Measurements from ENCODE around the gene HS3ST3B1. TPM values are rescaled to one million over a fixed set of nuclear protein-coding genes. Genes with fewer than 3 reads are reported as not detected.

HS3ST3B1 gene
- total RNA-seq, 1 experiment from 2014 or later: 0.13 TPM

DNA sequence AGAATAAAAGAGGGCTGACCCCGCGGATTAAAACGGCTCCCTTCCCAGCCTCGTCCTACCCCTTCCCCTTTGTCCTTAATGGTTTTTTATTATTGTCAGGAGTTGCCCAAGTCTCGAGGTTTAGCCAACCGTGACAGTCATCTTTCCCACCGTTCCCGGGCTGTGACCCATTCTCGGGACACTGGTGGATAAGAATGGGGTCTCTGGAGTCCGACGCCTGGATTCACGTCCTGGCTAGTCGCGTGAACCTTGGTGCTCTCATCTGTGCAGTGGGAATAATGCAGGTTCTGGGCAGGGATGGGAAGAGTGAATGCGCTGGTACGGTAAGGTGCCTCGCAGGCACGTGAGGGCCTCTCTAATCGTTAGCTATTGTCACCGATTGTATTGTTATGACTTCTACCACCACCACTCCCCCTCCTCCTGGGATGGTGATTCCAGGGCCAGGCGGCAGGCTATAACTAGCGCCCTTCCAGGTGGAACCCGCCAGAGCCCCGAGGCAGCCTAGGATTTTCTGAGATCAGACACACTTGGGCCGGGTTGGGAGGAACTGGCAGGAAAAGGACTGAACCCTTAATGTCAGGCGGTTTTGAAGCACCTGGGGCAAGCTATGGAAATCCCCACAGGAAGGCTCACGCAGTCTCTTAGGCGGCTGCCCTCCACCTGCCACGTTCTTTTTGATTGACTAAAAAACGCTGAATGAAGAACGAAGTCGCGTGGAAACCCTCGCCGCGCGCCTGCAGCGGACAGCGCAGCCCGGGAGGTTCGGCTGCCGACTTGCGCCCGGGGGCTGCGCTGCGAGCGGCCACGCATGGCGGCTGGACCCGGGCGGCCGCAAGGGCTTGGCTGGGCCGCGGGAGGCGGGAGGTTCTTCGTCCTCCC lies 2.7 kb downstream of the HS3ST3B1 start:
- DNase-seq (ENCODE audit: low spot score): no peak

DNA sequence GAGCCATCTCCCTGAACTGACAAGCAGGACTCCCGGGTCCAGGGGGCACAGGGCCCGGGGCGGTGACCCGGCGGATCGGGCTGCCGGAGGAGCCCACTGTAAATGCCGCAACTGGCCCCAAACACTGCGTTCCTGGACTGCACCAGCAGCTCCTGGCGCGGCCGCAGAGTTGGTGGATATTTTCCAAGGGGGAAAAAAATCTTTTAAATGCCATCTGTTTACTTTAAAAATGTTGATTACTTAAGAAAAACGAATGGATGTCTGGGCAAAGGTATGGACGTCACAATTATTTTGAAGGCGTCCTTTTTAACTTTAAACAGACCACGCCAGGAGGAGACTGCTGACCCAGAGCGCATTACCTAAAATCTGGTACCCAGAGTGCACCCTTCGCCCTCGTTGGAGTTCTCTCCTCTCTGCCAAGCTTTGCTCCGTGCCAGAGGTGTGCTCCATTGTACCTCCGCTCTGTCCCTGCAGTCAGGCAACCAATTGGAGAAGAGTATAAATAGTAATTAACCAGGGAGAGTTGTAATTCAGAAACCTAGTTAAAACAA lies 3.4 kb downstream of the HS3ST3B1 start:
- DNase-seq (ENCODE audit: low spot score): no peak

DNA sequence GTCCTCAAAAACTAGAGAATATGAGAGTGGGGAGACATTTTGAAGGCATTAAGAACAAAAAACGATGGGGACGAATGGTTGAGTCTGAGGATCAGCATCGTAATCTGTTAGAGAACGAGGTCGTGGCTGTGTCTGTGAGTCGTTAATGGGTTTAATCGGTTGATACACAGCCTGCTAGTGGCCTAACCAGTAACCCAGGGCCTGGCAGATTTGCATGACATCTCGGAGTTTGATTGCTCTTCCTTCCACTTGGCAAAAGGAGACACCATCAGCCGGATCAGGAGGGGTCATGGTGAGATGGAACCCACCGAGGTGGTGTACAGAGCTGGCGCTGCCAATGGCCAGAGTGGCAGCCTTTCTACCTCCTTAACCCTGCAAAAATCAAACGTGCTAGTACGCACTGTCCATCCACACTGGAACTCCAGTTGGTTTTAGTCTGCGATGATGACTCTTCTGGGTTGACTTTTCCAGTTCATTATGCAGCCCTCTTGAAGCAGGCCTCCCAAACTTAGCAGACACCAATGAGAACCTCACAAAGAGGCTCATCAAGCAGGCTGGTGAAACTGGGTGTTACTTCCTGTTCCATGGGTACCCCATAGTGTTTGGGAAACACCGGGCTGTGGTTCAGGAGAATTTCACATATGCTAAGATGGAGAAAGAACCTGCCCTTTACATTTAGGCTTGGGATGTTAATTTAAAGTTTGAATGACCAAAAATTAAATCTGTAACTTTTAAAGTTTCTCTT lies 4.1 kb downstream of the HS3ST3B1 start:
- no peak for DNase-seq (ENCODE audit: low spot score)

DNA sequence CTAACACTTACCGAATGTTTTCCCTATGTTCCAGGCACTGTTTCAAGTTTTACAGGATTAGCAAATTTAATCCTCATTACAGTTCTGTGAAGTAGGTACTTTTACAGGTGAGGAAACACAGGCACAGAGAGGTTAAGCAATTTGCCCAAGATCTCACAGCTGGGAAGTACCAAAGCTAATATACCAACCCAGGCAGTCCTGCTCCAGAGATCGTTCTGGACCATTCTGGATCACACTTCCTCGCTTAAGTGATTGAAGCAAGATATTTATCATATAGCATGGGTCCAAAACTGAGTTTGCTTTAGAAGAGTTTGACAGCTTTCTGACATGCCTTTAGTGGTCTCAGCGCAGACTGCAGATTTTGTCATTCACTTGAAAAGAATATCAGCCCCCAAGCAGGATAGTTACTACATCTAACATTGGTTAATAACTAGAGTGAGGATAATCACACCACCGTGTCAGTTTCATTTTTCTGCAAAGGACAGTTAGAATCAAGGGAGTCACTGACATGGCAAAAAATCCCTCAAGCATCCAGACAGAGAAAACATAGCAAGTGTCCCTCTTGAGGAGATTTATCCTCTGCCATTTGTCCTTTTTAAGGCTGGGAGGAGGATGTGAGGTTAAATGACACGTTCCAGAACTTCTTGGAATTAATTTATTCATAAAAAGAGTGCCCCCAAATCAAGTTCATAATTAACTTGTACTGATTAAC lies 5.1 kb downstream of the HS3ST3B1 start:
- no peak for DNase-seq (ENCODE audit: low spot score)

DNA sequence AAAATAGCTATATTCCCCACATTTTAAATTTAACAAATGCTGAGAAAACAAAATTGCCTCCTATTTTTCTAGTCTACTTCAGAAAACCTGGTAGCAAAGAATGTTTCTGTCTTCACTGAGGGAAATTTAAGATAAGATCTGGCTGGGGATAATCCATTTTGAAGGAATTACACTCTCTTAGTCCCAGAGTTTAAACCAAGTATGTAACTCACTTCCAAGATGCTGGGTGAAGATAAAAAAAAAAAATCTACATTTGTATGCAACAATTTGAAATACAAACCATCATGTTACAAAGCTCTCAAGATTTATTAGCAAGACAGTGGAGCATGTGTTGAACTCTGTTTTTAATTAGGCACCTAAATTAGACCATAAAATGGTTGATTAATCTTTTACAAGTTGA lies 5.7 kb downstream of the HS3ST3B1 start:
- DNase-seq (ENCODE audit: low spot score): no peak

DNA sequence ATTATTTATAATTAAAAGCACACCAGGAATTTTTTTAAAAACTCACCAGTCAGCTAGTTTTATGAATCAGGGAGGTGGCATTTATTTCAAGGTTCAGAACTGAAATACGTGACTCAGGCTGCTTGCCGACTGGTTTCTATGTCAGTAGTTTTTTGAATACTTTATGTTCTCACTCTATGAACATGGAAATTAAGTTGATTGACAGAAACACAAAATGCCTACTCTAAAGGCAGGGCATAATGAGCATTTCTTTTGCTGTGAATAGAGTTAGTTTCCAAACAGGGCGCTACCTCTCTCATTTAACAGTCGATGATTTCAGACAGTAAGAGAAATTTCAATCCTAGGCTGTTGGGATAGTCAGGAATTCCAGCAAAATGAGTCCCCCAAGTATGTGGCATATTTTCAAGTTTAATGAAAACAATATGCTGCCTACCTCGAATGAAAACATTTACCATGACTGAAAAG lies 6.7 kb downstream of the HS3ST3B1 start:
- no peak for DNase-seq (ENCODE audit: low spot score)

DNA sequence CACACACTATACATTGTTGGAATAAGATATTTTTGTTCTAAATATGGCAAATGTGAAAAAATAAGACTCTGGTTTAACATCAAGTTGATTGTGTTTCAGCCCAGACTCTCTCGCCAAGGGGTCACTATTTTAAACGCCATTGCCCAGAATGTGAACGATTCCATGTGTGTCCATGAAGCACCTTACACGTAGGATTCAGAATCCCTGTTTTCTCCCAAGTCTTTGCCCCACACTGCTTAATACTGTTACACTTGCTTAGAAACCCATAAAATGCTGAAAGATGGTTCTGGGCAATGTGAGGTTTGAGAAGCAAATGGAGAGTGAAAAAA lies 7.7 kb downstream of the HS3ST3B1 start:
- DNase-seq (ENCODE audit: low spot score): no peak

DNA sequence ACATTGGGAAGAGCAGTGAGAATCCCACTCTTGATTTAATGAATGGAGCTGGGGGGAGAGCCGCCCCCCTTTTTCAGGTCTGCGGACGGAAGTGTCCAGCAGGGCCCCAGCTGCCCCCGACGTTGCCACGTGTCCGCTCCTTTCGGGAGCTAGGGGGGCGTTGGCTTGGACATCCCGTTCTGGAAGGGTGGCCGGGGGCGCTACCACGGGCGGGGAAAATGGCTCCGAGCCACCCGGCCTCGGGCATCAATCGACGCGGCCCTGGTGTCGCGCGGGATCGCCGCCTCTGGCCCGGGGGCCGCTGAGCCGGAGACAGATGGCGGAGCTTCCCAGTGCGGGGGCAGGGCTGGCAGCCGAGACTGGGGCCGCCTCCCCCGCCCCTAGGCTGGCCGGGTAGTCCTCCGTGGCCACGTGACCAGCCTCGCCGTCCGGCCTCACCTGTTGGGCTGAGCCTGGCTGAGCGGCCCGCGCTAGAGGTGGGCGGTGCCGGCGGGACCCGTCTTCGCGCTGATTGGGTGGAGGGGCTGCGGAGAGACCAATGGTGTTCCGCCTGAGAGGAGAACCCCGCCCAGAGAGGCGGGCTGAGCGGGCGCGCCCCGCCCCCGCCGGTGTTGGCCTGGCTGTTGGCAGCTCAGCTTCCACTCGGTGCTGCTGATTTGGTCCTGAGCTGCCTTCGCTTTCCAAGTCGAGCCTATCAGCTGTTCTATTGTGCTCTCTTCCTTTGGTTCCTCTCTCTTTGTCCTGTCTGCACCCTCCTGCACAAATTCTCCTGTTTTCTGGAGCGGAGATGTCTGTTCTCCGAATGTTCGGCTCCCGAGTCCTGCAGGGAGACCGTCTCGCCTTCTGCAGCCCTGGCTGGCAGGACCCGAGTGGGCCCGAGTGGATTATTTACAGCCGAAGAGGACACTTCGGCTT lies 8.3 kb downstream of the HS3ST3B1 start:
- no peak for DNase-seq (ENCODE audit: low spot score)

DNA sequence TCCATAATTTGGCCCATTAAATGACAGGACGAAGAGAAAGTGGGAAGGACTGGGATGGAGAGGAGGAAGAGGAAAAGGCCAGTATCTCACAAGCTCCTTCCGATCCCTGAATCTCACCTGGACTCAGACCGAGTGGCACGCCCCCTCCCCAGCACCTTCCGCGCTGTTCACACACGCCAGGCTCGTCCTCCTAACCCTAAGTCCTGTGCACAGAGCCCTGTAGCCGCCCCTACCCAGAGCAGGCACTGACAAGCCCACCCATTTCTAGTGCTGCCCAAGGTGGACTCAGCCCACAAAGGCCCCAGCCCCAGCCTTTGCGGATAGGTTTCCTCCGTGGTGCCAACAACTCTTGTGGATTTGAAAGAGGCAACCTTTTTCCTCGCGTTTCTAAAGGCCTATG lies 9.2 kb downstream of the HS3ST3B1 start:
- no peak for DNase-seq (ENCODE audit: low spot score)

DNA sequence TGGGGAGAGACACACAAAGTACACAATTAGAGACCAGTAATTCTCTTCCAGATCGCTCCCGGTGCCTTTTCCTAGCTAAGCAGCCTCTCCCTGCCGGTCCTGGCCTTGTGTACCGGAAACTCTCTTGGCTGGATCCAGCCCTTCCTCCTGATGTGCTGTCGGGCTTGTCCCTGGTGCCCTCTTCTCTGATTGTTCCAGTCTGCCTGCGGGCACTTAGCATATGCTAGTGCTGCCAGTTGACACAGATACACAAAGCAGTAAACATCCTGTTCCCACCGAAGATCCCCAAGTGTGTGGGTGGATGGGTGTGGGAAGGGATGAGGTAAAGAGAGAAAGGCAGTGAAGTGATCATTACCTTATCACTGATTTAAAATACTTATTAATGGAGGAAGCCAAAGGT lies 9.7 kb downstream of the HS3ST3B1 start:
- no peak for DNase-seq (ENCODE audit: low spot score)

DNA sequence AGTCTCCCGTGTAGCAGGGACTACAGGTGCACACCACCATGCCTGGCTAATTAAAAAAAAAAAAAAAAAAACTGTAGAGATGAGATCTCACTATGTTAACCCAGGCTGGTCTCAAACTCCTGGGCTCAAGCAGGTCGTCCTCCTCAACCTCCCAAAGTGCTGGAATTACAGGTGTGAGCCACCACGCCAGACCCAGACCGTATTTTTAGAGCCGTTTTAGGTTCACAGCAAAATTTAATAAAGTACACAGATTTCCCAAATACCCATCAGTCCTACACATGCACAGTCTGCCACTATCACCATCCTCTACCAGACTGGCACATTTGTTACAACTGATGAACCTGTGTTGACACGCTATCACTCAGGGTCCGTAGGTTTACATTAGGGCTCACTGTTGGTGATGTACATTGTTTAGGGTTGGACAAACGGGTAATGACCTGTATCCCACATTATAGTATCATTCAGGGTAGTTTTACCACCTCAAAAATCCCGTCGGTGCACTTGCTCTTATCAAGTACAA lies 10.4 kb downstream of the HS3ST3B1 start:
- no peak for DNase-seq (ENCODE audit: low spot score)

DNA sequence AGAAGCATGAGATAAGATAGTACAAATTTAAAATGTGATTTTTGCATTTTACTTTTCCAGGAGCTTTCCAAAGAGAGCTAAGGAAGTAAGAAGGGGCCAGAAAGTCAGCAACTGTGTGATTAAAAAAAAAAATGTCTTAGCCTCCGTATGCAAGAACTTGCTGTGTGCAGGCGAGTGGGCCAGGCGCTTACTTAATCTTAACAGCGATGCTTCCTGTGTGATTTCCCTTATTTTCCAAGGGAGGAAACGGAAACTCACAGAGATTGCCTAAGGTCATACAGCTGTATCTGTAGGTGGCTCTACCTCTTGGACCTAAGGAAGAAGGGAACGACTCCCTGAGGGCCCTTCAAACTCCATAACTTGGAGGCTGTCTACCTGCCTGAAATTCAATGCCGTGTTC lies 11.1 kb downstream of the HS3ST3B1 start:
- DNase-seq (ENCODE audit: low spot score): no peak

DNA sequence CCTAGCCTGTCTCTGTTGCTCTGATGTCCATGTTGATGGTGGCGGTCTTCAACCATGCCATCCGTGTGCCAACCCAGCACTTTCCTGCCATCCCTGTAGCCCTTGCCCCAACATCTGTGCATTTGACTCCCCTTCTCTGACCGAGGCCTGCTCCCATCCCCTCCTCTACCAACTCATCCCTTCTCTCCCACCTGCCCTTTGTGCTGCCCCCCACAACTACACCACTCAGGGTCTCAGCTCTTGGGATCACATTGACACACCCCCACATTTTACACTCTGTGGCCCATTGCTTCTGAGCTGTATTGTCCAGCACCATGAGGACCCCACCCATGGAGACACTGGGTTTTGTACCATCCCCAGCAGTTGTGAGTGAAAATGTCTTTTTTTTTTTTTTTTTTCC lies 11.6 kb downstream of the HS3ST3B1 start:
- DNase-seq (ENCODE audit: low spot score): no peak

DNA sequence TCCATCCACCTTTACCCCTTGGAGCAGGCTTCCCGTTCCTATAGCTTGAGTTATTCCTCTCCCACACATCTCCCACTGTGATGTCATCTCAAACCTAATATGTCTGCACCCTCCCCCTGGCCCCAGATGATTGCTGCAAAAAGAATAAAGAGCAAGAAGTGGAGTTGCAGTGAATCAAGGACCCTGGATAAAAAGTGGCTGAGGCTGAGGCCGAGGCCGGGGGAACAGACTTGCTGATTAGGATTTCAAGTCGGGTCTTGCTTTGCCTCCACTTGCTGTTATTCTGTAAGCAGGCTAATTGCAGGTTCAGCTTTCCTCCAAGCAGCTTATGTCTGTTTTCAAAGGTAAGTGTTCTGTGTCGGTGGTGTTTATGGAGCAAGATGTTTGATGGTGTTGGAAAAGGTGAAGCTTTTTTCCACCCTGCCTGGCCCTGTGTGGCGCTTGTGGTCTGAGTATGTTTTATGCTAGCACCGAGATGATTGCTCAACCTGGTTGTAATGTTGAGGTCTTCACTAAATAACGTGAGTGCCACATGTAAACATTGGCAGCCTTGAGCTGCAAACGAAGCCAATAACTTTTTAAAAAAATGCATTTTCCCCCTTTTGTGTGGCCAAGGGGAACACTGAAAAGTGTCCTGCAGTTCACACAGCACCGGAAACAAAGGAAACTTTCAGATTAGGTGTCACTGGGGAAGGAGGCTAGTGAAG lies 15.4 kb downstream of the HS3ST3B1 start:
- DNase-seq (ENCODE audit: low spot score): no peak

DNA sequence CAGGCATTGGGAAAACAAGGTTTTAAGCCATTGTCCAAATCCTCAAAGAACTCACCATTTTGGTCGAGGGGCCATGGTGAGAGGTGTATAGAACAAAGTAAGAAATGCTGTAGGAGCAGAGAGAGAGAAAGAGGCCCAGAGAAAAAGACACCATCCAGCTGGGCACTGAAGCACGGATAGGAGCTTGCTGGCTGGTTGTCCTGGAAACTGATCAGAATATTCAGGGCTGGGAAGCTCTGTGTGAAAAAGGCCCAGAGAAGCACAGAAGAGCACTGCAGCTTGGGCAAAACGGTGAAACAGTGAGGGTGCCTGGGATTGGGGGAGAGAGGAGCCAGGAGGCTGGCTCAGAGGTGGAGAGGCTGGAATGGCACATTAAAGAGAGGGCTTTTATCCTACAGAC lies 16.5 kb downstream of the HS3ST3B1 start:
- no peak for DNase-seq (ENCODE audit: low spot score)

DNA sequence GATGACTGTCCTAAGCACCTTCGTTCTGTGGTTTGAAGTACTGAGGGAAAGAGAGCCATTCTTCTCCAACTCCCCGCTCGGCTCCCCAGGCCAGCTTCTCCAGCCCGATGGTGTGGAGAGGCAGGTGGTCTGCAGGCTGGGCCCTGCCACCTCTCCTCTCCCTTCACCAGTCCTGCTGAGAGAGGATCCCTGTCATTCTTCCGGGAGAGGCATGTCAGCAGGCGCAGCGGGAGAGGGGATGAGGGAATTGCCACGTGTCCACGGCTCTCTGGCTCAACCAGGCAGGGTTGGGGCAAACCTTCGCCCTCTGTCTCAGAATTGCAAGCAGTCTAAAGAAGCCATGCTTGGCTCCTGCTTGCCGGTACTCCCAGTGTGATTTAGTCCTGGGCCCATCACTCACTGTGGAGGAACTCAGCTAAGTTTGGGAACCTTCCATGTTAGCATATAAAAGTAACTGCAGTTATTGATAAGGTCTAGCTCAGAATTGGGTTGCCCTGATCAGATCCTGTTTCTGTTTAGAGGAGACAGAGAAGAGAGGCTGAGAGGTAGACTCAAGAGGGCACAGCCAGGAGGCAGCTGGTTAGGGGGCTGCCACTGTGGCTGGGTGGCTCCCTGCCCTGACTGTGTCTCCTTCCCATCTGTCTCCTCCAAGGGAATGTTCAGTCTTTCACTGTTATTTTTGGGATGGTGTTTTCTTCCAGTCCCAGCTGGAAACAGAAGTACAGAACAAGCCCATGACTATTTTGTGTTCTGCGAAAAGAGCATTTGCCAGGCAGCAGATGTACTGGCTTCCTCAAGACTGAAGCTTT lies 17.4 kb downstream of the HS3ST3B1 start:
- DNase-seq (ENCODE audit: low spot score): no peak

DNA sequence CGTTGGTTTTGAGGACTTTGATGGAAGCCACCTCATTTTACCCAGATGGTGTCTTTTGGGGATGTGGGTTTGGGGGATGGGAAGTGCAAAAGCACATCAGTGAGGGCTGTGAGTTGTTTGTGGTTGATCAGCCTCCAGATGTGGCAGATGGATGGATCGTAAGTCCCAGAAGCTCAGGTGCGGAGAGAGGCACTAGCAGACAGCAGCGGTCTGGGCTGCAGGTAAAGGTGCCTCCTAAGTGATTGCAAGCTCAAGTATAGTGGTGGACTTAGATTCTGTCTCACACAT lies 18.0 kb downstream of the HS3ST3B1 start:
- DNase-seq (ENCODE audit: low spot score): no peak

DNA sequence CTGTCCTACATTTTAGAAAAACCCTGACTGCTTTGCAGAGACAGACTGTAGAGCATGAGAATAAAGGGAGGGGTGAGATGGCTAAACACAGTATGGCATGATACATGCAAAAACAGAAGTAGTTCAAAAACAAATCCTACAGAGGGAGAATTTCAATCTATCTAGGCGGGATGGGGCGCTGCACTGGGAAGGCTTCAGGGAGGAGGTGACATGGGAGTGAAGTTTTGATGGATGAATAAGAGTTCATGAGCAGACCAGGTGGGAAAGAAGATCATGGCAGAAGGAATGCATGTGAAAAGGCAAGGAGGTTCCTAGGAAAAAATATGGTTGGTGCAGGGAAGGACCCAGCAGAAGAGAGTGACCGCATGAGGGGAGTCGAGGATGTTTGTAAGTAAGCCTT lies 19.2 kb downstream of the HS3ST3B1 start:
- no peak for DNase-seq (ENCODE audit: low spot score)

DNA sequence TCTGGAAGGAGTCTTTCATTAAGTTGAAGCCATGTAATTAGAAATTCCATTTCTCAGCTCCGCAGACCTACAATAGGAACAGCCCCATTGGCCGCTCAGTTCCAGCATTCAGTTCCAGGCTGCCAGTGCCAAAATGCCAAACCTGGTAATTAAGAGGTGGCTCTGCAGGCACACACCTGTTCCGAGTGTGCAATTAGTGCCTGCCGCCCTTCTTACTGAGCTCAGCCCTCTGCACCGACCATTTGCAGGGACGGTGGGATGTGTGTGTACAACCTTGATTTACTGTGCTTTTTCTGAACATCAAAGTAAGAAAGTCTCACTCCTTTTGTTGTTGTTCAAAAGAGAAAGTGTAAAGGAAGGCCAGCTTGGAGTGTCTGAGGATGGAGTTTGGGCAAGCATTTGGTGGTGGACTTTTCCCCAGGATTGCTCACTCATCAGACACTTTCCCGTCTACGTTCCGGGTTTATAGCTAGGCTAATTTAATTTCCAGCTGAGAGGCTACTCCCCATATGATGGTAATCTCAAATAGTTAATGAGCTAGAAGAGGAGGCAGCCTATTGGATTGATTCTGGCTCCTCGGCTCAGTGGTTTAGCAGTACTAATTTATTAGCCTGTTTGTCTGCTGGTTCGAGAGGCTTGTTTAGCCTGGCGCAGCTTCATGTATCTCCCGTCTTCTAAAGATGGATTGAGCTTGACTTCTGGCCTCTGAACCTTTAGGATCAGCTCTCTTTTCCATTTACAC lies 20.0 kb downstream of the HS3ST3B1 start:
- DNase-seq (ENCODE audit: low spot score): no peak

All from HT-29 (cell line).